Lower lobe of right lung (tissue), 2 donors: ENCODE results near the gene C17orf113. TPM values are rescaled to one million over a fixed set of nuclear protein-coding genes. Genes with fewer than 3 reads are reported as not detected.
A peak's percentile ranks its signal among the peaks of the same experiment; 100 is the strongest.

Experiments used
- ATAC-seq, 2 donors: fragments of 200-7000 bp; cut with Tn5 transposase; one replicate each; pipeline ENCODE4 v1.9.1; 2020 to 2022; ENCODE audit warnings: mild to moderate bottlenecking in 2 of 2, moderate library complexity in 2 of 2
- DNase-seq: peaks from one replicate; pipeline ENCODE4 v3.0.0-alpha.2; 2020
- H3K27ac ChIP-seq: fragments of 200-600 bp; one replicate; pipeline ENCODE4 v1.8.0; 2022
- H3K27me3 ChIP-seq: fragments of 200-600 bp; one replicate; pipeline ENCODE4 v1.8.0; 2022; ENCODE audit warnings: low read depth
- H3K36me3 ChIP-seq: fragments of 200-600 bp; one replicate; pipeline ENCODE4 v1.8.0; 2022; ENCODE audit warnings: mild to moderate bottlenecking
- H3K4me1 ChIP-seq: fragments of 200-600 bp; one replicate; pipeline ENCODE4 v1.8.0; 2022
- H3K4me3 ChIP-seq: fragments of 200-600 bp; one replicate; pipeline ENCODE4 v1.8.0; 2022; ENCODE audit warnings: mild to moderate bottlenecking
- H3K9me3 ChIP-seq: fragments of 200-600 bp; one replicate; pipeline ENCODE4 v1.8.0; 2022
- CTCF ChIP-seq: fragments of 200-600 bp; IDR thresholded peaks from one replicate; pipeline ENCODE4 v1.8.0; 2022; ENCODE audit warnings: antibody characterized with exemption, mild to moderate bottlenecking
- intact Hi-C: fragments of 100-400 bp; cut with DNase I; formaldehyde crosslinking; loops from one replicate; pipeline ENCODE4 v1.11.0; 2022
- total RNA-seq: library from RNA; stranded (reverse); fragmentation: NEBNext Ultra II Directional; extraction: Animal tissue kit (Norgen Biotek cat#: 25700); gene quantifications from one replicate; pipeline ENCODE4 v1.2.1, GENCODE V29; 2021
- donor health status: DM: no; HTN: yes; CAD: no; lungs with severe emphysema.

The C17orf113 gene
- total RNA-seq, 1 donor from 2014 or later = 0.89 TPM

- no peak for DNase-seq
- Histone ChIP-seq H3K9me3 (no peaks in the 10 kb centered on the region), H3K4me1 (peaks cover 55% of the 10 kb centered on the region), H3K4me3 (no peak overlapping the region), H3K27me3 (no peaks in the 10 kb centered on the region), H3K36me3 (no peaks in the 10 kb centered on the region), H3K27ac (no peak overlapping the region)
- intact Hi-C loops = no loop called here
- no peak for TF ChIP-seq CTCF
- peak in 1 of 2 donors; percentile 55 for ATAC-seq
Measured at GRCh38 chr17:42009170-42009569, 41.2 kb downstream of the C17orf113 start.

GRCh38 chr17:42005166-42005565 lies 45.2 kb downstream of the C17orf113 start:
- no peak overlapping the region for H3K4me3 ChIP-seq
- H3K36me3 ChIP-seq = peaks cover 31% of the 10 kb centered on the region
- intact Hi-C loops = no loop called here
- H3K27ac ChIP-seq = no peak overlapping the region
- DNase-seq (no peak), ATAC-seq (no peak)
- H3K9me3 ChIP-seq = no peaks in the 10 kb centered on the region
- no peaks in the 10 kb centered on the region for H3K27me3 ChIP-seq
- peaks cover 21% of the 10 kb centered on the region for H3K4me1 ChIP-seq
- TF ChIP-seq CTCF = no peak

GRCh38 chr17:42002792-42003301 lies 47.6 kb downstream of the C17orf113 start:
- no peak for ATAC-seq
- TF ChIP-seq CTCF = no peak
- no peak for DNase-seq
- Histone ChIP-seq H3K4me1 (peaks cover 8% of the 10 kb centered on the region), H3K27ac (no peak overlapping the region), H3K4me3 (no peak overlapping the region), H3K27me3 (no peaks in the 10 kb centered on the region), H3K9me3 (no peaks in the 10 kb centered on the region), H3K36me3 (peaks cover 54% of the 10 kb centered on the region)
- intact Hi-C loops = no loop called here

GRCh38 chr17:42002175-42002791 lies 48.1 kb downstream of the C17orf113 start:
- DNase-seq (no peak), ATAC-seq (no peak)
- no peaks in the 10 kb centered on the region for H3K27me3 ChIP-seq
- H3K4me1 ChIP-seq = peaks cover 8% of the 10 kb centered on the region
- intact Hi-C loops = no loop called here
- no peaks in the 10 kb centered on the region for H3K9me3 ChIP-seq
- H3K4me3 ChIP-seq = no peak overlapping the region
- H3K27ac ChIP-seq = no peak overlapping the region
- peaks cover 60% of the 10 kb centered on the region for H3K36me3 ChIP-seq
- TF ChIP-seq CTCF = no peak

GRCh38 chr17:42001729-42002128 lies 48.7 kb downstream of the C17orf113 start:
- Histone ChIP-seq H3K27me3 (no peaks in the 10 kb centered on the region), H3K4me3 (no peak overlapping the region), H3K4me1 (peaks cover 8% of the 10 kb centered on the region), H3K9me3 (no peaks in the 10 kb centered on the region), H3K27ac (no peak overlapping the region), H3K36me3 (peaks cover 66% of the 10 kb centered on the region)
- ATAC-seq (no peak), DNase-seq (no peak)
- intact Hi-C loops = no loop called here
- no peak for TF ChIP-seq CTCF
